ENCODE data around the gene RNASEH2B.

Gene RNASEH2B

GRCh38 chr13:50884265-50884664, 25.3 kb upstream of the RNASEH2B start:
- Histone ChIP-seq H3K9me2 (replicated peaks; ENCODE audit: low read depth, low read length) (no peaks in the 10 kb centered on the region), H3K4me2 (ENCODE audit: low read depth, low read length, poor library complexity, severe bottlenecking) (no peak overlapping the region), H4K20me1 (ENCODE audit: insufficient read depth, low read length, poor library complexity, severe bottlenecking) (no peaks in the 10 kb centered on the region), H2AFZ (ENCODE audit: low read length) (no peak overlapping the region), H3K27me3 (ENCODE audit: insufficient read depth, low read length, poor library complexity, severe bottlenecking) (no peaks in the 10 kb centered on the region), H3K4me1 (ENCODE audit: insufficient read depth, low read length, poor library complexity, severe bottlenecking) (peaks cover 3% of the 10 kb centered on the region), H3K4me3 (ENCODE audit: low read length, poor library complexity, severe bottlenecking) (no peak overlapping the region), H3K9ac (ENCODE audit: low read depth, low read length, poor library complexity, severe bottlenecking) (no peak overlapping the region), H3K79me2 (ENCODE audit: insufficient read depth, low read length) (no peaks in the 10 kb centered on the region), H3F3A (ENCODE audit: low read depth) (no peaks in the 10 kb centered on the region), H3K9me3 (ENCODE audit: insufficient read depth, low read depth, low read length) (peaks cover 7% of the 10 kb centered on the region; the same call in 1 of the 2 replicates), H3K36me3 (ENCODE audit: insufficient read depth, low read length) (no peaks in the 10 kb centered on the region)
- TF ChIP-seq CTCF (conservative IDR thresholded peaks at IDR 0.05; ENCODE audit: low read length) = no peak
- TF ChIP-seq EZH2phosphoT487 (IDR thresholded peaks at IDR 0.05; ENCODE audit: borderline replicate concordance) = no peak

GRCh38 chr13:50887151-50887550, 22.4 kb upstream of the RNASEH2B start:
- Histone ChIP-seq H3K9ac (ENCODE audit: low read depth, low read length, poor library complexity, severe bottlenecking) (no peak overlapping the region), H3K4me1 (ENCODE audit: insufficient read depth, low read length, poor library complexity, severe bottlenecking) (peaks cover 27% of the 10 kb centered on the region), H3K27me3 (ENCODE audit: insufficient read depth, low read length, poor library complexity, severe bottlenecking) (no peaks in the 10 kb centered on the region), H3K4me3 (ENCODE audit: low read length, poor library complexity, severe bottlenecking) (no peak overlapping the region), H3K79me2 (ENCODE audit: insufficient read depth, low read length) (no peaks in the 10 kb centered on the region), H3K4me2 (ENCODE audit: low read depth, low read length, poor library complexity, severe bottlenecking) (no peak overlapping the region), H3K9me3 (ENCODE audit: insufficient read depth, low read depth, low read length) (0 out of 2 replicates have a peak, but pooled peaks cover 5% of the 10 kb centered on the region), H2AFZ (ENCODE audit: low read length) (no peak overlapping the region), H3F3A (ENCODE audit: low read depth) (peaks cover 8% of the 10 kb centered on the region), H4K20me1 (ENCODE audit: insufficient read depth, low read length, poor library complexity, severe bottlenecking) (no peaks in the 10 kb centered on the region), H3K36me3 (ENCODE audit: insufficient read depth, low read length) (no peaks in the 10 kb centered on the region), H3K9me2 (replicated peaks; ENCODE audit: low read depth, low read length) (no peaks in the 10 kb centered on the region)
- no peak for TF ChIP-seq CTCF (conservative IDR thresholded peaks at IDR 0.05; ENCODE audit: low read length)
- TF ChIP-seq EZH2phosphoT487 (IDR thresholded peaks at IDR 0.05; ENCODE audit: borderline replicate concordance) = no peak

GRCh38 chr13:50888362-50888761, 21.2 kb upstream of the RNASEH2B start:
- H3K36me3 ChIP-seq (ENCODE audit: insufficient read depth, low read length) = no peaks in the 10 kb centered on the region
- H2AFZ ChIP-seq (ENCODE audit: low read length) = no peak overlapping the region

More at GRCh38 chr13:50888362-50888761, 21.2 kb upstream of the RNASEH2B start:
- no peak overlapping the region for H3K4me3 ChIP-seq (ENCODE audit: low read length, poor library complexity, severe bottlenecking)
- no peaks in the 10 kb centered on the region for H3K27me3 ChIP-seq (ENCODE audit: insufficient read depth, low read length, poor library complexity, severe bottlenecking)
- TF ChIP-seq CTCF (conservative IDR thresholded peaks at IDR 0.05; ENCODE audit: low read length) (no peak), EZH2phosphoT487 (IDR thresholded peaks at IDR 0.05; ENCODE audit: borderline replicate concordance) (no peak)
- H3K4me2 ChIP-seq (ENCODE audit: low read depth, low read length, poor library complexity, severe bottlenecking) = no peak overlapping the region
- no peaks in the 10 kb centered on the region for H3K9me3 ChIP-seq (ENCODE audit: insufficient read depth, low read depth, low read length)
- H3K9ac ChIP-seq (ENCODE audit: low read depth, low read length, poor library complexity, severe bottlenecking) = no peak overlapping the region
- no peaks in the 10 kb centered on the region for H3K79me2 ChIP-seq (ENCODE audit: insufficient read depth, low read length)
- peaks cover 38% of the 10 kb centered on the region for H3K4me1 ChIP-seq (ENCODE audit: insufficient read depth, low read length, poor library complexity, severe bottlenecking)
- H3K9me2 ChIP-seq (replicated peaks; ENCODE audit: low read depth, low read length) = no peaks in the 10 kb centered on the region
- H3F3A ChIP-seq (ENCODE audit: low read depth) = peaks cover 18% of the 10 kb centered on the region
- no peaks in the 10 kb centered on the region for H4K20me1 ChIP-seq (ENCODE audit: insufficient read depth, low read length, poor library complexity, severe bottlenecking)
